HepG2 (cell line): ENCODE results near the gene UBE2H. TPM values are rescaled to one million over a fixed set of nuclear protein-coding genes. Genes with fewer than 3 reads are reported as not detected.

Experiments used
- ATAC-seq: fragments of 200-7000 bp; cut with Tn5 transposase; 3 replicates; pipeline ENCODE4 v1.9.1; 2020; ENCODE audit warnings: mild to moderate bottlenecking, moderate library complexity
- BruUV-seq: library from RNA; stranded (reverse); fragments of 400-500 nt; replicated peaks from 2 replicates; lab custom pipeline; 2021; lab: Mats Ljungman, UMichigan
- CTCF ChIA-PET: fragments of 300-600 bp; formaldehyde crosslinking; extraction: SDS; loops from one replicate; lab custom pipeline; 2021; ENCODE audit warnings: low total read pairs, inconsistent platforms, low intra/inter-chr PET ratio; lab: Yijun Ruan, JAX
- POLR2A ChIA-PET: fragments of 350-600 bp; sonication (Branson Sonifier 250); formaldehyde crosslinking; loops from one replicate; lab custom pipeline; 2020; ENCODE audit warnings: antibody characterized with exemption, inconsistent platforms; lab: Yijun Ruan, JAX
- DNase-seq: peaks from one replicate; pipeline ENCODE4 v3.0.0-alpha.2; 2015; ENCODE audit warnings: low spot score
- FAIRE-seq: peaks from 3 replicates; lab custom pipeline; 2011; peaks lifted over from hg19 to GRCh38; lab: Jason Lieb, UNC
- H2AFZ ChIP-seq: one replicate; pipeline ENCODE4 v1.6.1; 2011; ENCODE audit warnings: low read length, inconsistent platforms
- H3K27ac ChIP-seq: fragments of 300-600 bp; 3 replicates; pipeline ENCODE4 v1.8.0; 2011; ENCODE audit warnings: mixed run types, mild to moderate bottlenecking, mixed read lengths, low read length, inconsistent platforms; ENCODE audit not compliant: insufficient read depth; ENCODE audit errors: extremely low read length
- H3K27me3 ChIP-seq, 2 experiments: fragments of 200-600 bp in 1 of 2; 2 replicates in 1 of 2; 3 replicates in 1 of 2; pipeline versions ENCODE4 v1.6.0 to v1.8.0; 2011; ENCODE audit warnings: low read length in 2 of 2, mild to moderate bottlenecking in 2 of 2, moderate library complexity in 2 of 2, inconsistent platforms in 1 of 2; ENCODE audit not compliant: insufficient read depth in 2 of 2, control insufficient read depth in 1 of 2
- H3K36me3 ChIP-seq, 2 experiments: fragments of 200-600 bp in 1 of 2; replicated peaks in 1 of 2; 2 replicates in 1 of 2; 3 replicates in 1 of 2; pipeline versions ENCODE4 v1.5.1 to v1.8.0; 2011; ENCODE audit warnings: low read length in 2 of 2, inconsistent platforms in 1 of 2; ENCODE audit not compliant: insufficient read depth in 2 of 2, control insufficient read depth in 1 of 2
- H3K4me1 ChIP-seq: 2 replicates; pipeline ENCODE4 v1.5.1; 2012; ENCODE audit warnings: low read length, inconsistent platforms; ENCODE audit not compliant: insufficient read depth
- H3K4me2 ChIP-seq: 2 replicates; pipeline ENCODE4 v1.6.0; 2011; ENCODE audit warnings: low read depth, low read length, inconsistent platforms
- H3K4me3 ChIP-seq, 3 experiments: fragments of 200-600 bp in 1 of 3; sonication (generic), shearing (Covaris generic) in 1 of 3; replicated peaks in 1 of 3; 2 replicates each; pipeline ENCODE4 v1.5.1; 2011 to 2016; ENCODE audit warnings: low read length in 3 of 3, inconsistent platforms in 2 of 3, low read depth in 2 of 3, mild to moderate bottlenecking in 2 of 3, control low read depth in 1 of 3, mixed read lengths in 1 of 3; ENCODE audit not compliant: insufficient read depth in 1 of 3
- H3K79me2 ChIP-seq: one replicate; pipeline ENCODE4 v1.6.1; 2011; ENCODE audit warnings: low read length, inconsistent platforms; ENCODE audit not compliant: insufficient read depth
- H3K9ac ChIP-seq: 2 replicates; pipeline ENCODE4 v1.6.0; 2011; ENCODE audit warnings: mild to moderate bottlenecking, low read depth, low read length, inconsistent platforms; ENCODE audit not compliant: insufficient read depth
- H3K9me3 ChIP-seq: 2 replicates; pipeline ENCODE4 v1.5.1; 2012; ENCODE audit warnings: mild to moderate bottlenecking, low read length
- H4K20me1 ChIP-seq: 2 replicates; pipeline ENCODE4 v1.6.0; 2011; ENCODE audit warnings: inconsistent platforms, mild to moderate bottlenecking, low read length, moderate library complexity; ENCODE audit not compliant: insufficient read depth
- ARID3A ChIP-seq: IDR thresholded peaks from 2 replicates; pipeline ENCODE4 v1.6.1; 2012; ENCODE audit warnings: low read depth, low read length, improper control_type of control experiment
- DR1 ChIP-seq: sonication (generic); formaldehyde crosslinking; IDR thresholded peaks from 2 replicates; pipeline ENCODE4 v1.8.0; 2021; ENCODE audit warnings: mild to moderate bottlenecking, missing genetic modification reagents, inconsistent platforms
- FOXC1 ChIP-seq: sonication (generic); formaldehyde crosslinking; IDR thresholded peaks from 2 replicates; pipeline ENCODE4 v1.8.0; 2022; ENCODE audit warnings: mild to moderate bottlenecking, missing genetic modification reagents, borderline replicate concordance
- FOXK2 ChIP-seq: fragments of 450-650 bp; IDR thresholded peaks from 2 replicates; pipeline ENCODE4 v1.6.1; 2016
- FOXO1 ChIP-seq: sonication (generic); formaldehyde crosslinking; IDR thresholded peaks from 2 replicates; pipeline ENCODE4 v1.4.0; 2020; ENCODE audit warnings: missing genetic modification reagents
- FOXP4 ChIP-seq: sonication (generic); formaldehyde crosslinking; IDR thresholded peaks from 2 replicates; pipeline ENCODE4 v1.4.0; 2020; ENCODE audit warnings: missing genetic modification reagents
- KDM6A ChIP-seq: IDR thresholded peaks from 2 replicates; pipeline ENCODE4 v1.6.1; 2016; ENCODE audit warnings: low read depth
- MXD4 ChIP-seq: IDR thresholded peaks from 2 replicates; pipeline ENCODE4 v1.6.1; 2016; ENCODE audit warnings: mild to moderate bottlenecking, missing biosample characterization, missing genetic modification reagents
- NFIB ChIP-seq: sonication (generic); formaldehyde crosslinking; IDR thresholded peaks from 2 replicates; pipeline ENCODE4 v1.9.0; 2021; ENCODE audit warnings: missing genetic modification reagents, mild to moderate bottlenecking, borderline replicate concordance
- ONECUT2 ChIP-seq: sonication (generic); formaldehyde crosslinking; IDR thresholded peaks from 2 replicates; pipeline ENCODE4 v1.4.0; 2020; ENCODE audit warnings: missing genetic modification reagents
- PPARG ChIP-seq: conservative IDR thresholded peaks from 2 replicates; pipeline ENCODE4 v1.6.1; 2016; ENCODE audit warnings: missing biosample characterization, missing genetic modification reagents
- STAG1 ChIP-seq: sonication (generic); formaldehyde crosslinking; IDR thresholded peaks from 2 replicates; pipeline ENCODE4 v1.4.0; 2020; ENCODE audit warnings: missing genetic modification reagents
- WGBS: methylation state at CpG from one replicate; pipeline ENCODE4 v1.1.6; 2017; ENCODE audit warnings: low lambda C conversion rate; 5-methylcytosine and 5-hydroxymethylcytosine counted together
- in situ Hi-C: cut with HindIII; loops from 2 replicates; pipeline ENCODE4 v1.10.0; 2017; ENCODE audit warnings: low pct_unique_long_range_greater_than_20kb; ENCODE audit not compliant: extremely low pct_ligation_motif_present
- intact Hi-C: fragments of 100-400 bp; cut with micrococcal nuclease; formaldehyde crosslinking; loops from one replicate; pipeline ENCODE4 v1.10.0; 2022; ENCODE audit not compliant: unreplicated experiment
- polyA plus RNA-seq, 8 experiments: library from polyadenylated mRNA; depleted of rRNA in 3 of 8; stranded (reverse) in 7 of 8; unstranded in 1 of 8; fragments of >200 nt; fragmentation: Illumina TruSeq in 4 of 8; extraction: Trizol in 4 of 8; gene quantifications; 2 replicates each; pipeline versions ENCODE4 v1.2.1 to v1.2.3, GENCODE V29; 2011 to 2016; ENCODE audit warnings: low read depth in 4 of 8, missing spikeins in 1 of 8, mixed read lengths in 1 of 8; ENCODE audit not compliant: insufficient read depth in 1 of 8
- total RNA-seq, 5 experiments: library from RNA; depleted of rRNA; stranded (reverse); fragments of >200 nt; fragmentation: Illumina TruSeq; extraction: Trizol; gene quantifications; 2 replicates each; pipeline ENCODE4 v1.2.3, GENCODE V29; 2016; ENCODE audit warnings: low read depth in 1 of 5

The UBE2H gene
- total and polyA plus RNA-seq, 2 of the 13 experiments (the other 11 are each of a cell fraction or from before 2014, with no cell fraction given) = 15.5 to 40.1 TPM

GRCh38 chr7:129784437-129784782 is 168.3 kb downstream of the UBE2H start:
- no peak overlapping the region for H2AFZ ChIP-seq
- in situ Hi-C loops = no loop called here
- CTCF ChIA-PET = no interaction called here
- no peak overlapping the region for H3K9ac ChIP-seq
- DNase-seq (no peak), ATAC-seq (no peak), FAIRE-seq (no peak)
- H3K79me2 ChIP-seq = no peaks in the 10 kb centered on the region
- no peaks in the 10 kb centered on the region for H3K9me3 ChIP-seq
- peaks cover 16 to 72% of the 10 kb centered on the region in 2 experiments for H3K27me3 ChIP-seq
- POLR2A ChIA-PET = no interaction called here
- no TSS peak for BruUV-seq
- H3K36me3 ChIP-seq = no peaks in the 10 kb centered on the region
- H3K4me1 ChIP-seq = peaks cover 24% of the 10 kb centered on the region
- TF ChIP-seq NFIB (no peak), FOXK2 (no peak), FOXC1 (no peak), DR1 (no peak), ARID3A (no peak), STAG1 (no peak), FOXO1 (CRISPR knock-in tag) (no peak)
- no peak overlapping the region for H3K27ac ChIP-seq
- H3K4me3 ChIP-seq = no peak overlapping the region
- H3K4me2 ChIP-seq = no peak overlapping the region
- 87% methylated on average over 20 of the region's 25 CpGs for WGBS
- peaks cover 8% of the 10 kb centered on the region; the same call in 1 of the 2 replicates for H4K20me1 ChIP-seq
- intact Hi-C loops = no loop called here

- H3K27me3 ChIP-seq = peaks cover 16 to 64% of the 10 kb centered on the region in 2 experiments
- intact Hi-C loops = no loop called here
- 38% methylated on average over 10 of the region's 10 CpGs for WGBS
- H3K9ac ChIP-seq = no peak overlapping the region
- no peak overlapping the region for H3K4me3 ChIP-seq
- H3K4me1 ChIP-seq = peaks cover 24% of the 10 kb centered on the region
- ChIA-PET POLR2A (no interaction called here), CTCF (no interaction called here)
- H3K4me2 ChIP-seq = no peak overlapping the region
- no peaks in the 10 kb centered on the region for H3K79me2 ChIP-seq
- H4K20me1 ChIP-seq = peaks cover 8% of the 10 kb centered on the region; the same call in 1 of the 2 replicates
- in situ Hi-C loops = no loop called here
- H3K36me3 ChIP-seq = no peaks in the 10 kb centered on the region
- ATAC-seq (no peak), FAIRE-seq (no peak), DNase-seq (no peak)
- no peak overlapping the region for H2AFZ ChIP-seq
- no peak overlapping the region for H3K27ac ChIP-seq
- no TSS peak for BruUV-seq
- no peaks in the 10 kb centered on the region for H3K9me3 ChIP-seq
- TF ChIP-seq ONECUT2 (CRISPR knock-in tag) (no peak), KDM6A (CRISPR knock-in tag) (no peak), MXD4 (no peak), FOXP4 (CRISPR knock-in tag) (no peak), PPARG (CRISPR knock-in tag) (no peak)
Observed at GRCh38 chr7:129783584-129783919, 169.2 kb downstream of the UBE2H start.
